Smooth muscle cell (in vitro differentiated cells): ENCODE results near the gene PHF19. TPM values are rescaled to one million over a fixed set of nuclear protein-coding genes. Genes with fewer than 3 reads are reported as not detected.

ENCODE experiments used
- DNase-seq: peaks from one replicate; lab custom pipeline; 2025; ENCODE audit not compliant: unreplicated experiment; lab: John Stamatoyannopoulos, UW
- H2AFZ ChIP-seq: fragments of 200-600 bp; sonication (generic); 2 replicates; pipeline ENCODE4 v1.6.0; 2016; ENCODE audit warnings: antibody characterized with exemption, low read depth, mild to moderate bottlenecking
- H3F3A ChIP-seq: fragments of 200-600 bp; sonication (generic); 2 replicates; pipeline ENCODE4 v1.6.0; 2017; ENCODE audit warnings: antibody characterized with exemption, low read depth
- H3K27ac ChIP-seq: fragments of 200-600 bp; sonication (generic); 2 replicates; pipeline ENCODE4 v1.5.1; 2016; ENCODE audit warnings: low read depth, mild to moderate bottlenecking
- H3K27me3 ChIP-seq: fragments of 200-600 bp; sonication (generic); 2 replicates; pipeline ENCODE4 v1.6.1; 2016; ENCODE audit warnings: low read depth, mild to moderate bottlenecking
- H3K36me3 ChIP-seq: fragments of 200-600 bp; sonication (generic); 2 replicates; pipeline ENCODE4 v1.5.1; 2016; ENCODE audit warnings: low read depth
- H3K4me1 ChIP-seq: fragments of 200-600 bp; sonication (generic); 2 replicates; pipeline ENCODE4 v1.5.1; 2016; ENCODE audit warnings: low read depth
- H3K4me2 ChIP-seq: fragments of 200-600 bp; sonication (generic); 2 replicates; pipeline ENCODE4 v1.6.0; 2016; ENCODE audit warnings: mild to moderate bottlenecking
- H3K4me3 ChIP-seq: fragments of 200-600 bp; sonication (generic); 2 replicates; pipeline ENCODE4 v1.5.1; 2016; ENCODE audit warnings: mild to moderate bottlenecking
- H3K79me2 ChIP-seq: fragments of 200-600 bp; sonication (generic); 2 replicates; pipeline ENCODE4 v1.6.0; 2016; ENCODE audit warnings: low read depth, mild to moderate bottlenecking
- H3K9ac ChIP-seq: fragments of 200-600 bp; sonication (generic); 2 replicates; pipeline ENCODE4 v1.6.0; 2016; ENCODE audit warnings: low read depth
- H3K9me3 ChIP-seq: fragments of 200-600 bp; sonication (generic); replicated peaks from 2 replicates; pipeline ENCODE4 v1.5.1; 2016; ENCODE audit warnings: low read depth
- H4K20me1 ChIP-seq: fragments of 200-600 bp; sonication (generic); 2 replicates; pipeline ENCODE4 v1.6.0; 2016; ENCODE audit warnings: low read depth
- WGBS: methylation state at CpG from one replicate; pipeline ENCODE4 v1.1.7; 2016; ENCODE audit warnings: low lambda C conversion rate; 5-methylcytosine and 5-hydroxymethylcytosine counted together
- polyA plus RNA-seq: library from polyadenylated mRNA; unstranded; fragments of >200 nt; fragmentation: Nextera tagmentation; extraction: Ambion mirVana; gene quantifications from 2 replicates; pipeline ENCODE4 v1.2.1, GENCODE V29; 2016
- total RNA-seq: library from RNA; depleted of rRNA; stranded (reverse); fragments of >200 nt; gene quantifications from 2 replicates; pipeline ENCODE4 v1.2.3, GENCODE V29; 2014
- TF ChIP-seq, protein P1 (sequence below): fragments of 200-600 bp; sonication (generic); IDR thresholded peaks from 2 replicates; pipeline ENCODE4 v1.5.1; 2017; ENCODE audit warnings: borderline replicate concordance, mild to moderate bottlenecking, antibody characterized with exemption; ENCODE audit not compliant: insufficient read depth, poor library complexity, severe bottlenecking

Gene PHF19
- total and polyA plus RNA-seq, 2 experiments from 2014 or later = 14.1 to 19.3 TPM

DNA sequence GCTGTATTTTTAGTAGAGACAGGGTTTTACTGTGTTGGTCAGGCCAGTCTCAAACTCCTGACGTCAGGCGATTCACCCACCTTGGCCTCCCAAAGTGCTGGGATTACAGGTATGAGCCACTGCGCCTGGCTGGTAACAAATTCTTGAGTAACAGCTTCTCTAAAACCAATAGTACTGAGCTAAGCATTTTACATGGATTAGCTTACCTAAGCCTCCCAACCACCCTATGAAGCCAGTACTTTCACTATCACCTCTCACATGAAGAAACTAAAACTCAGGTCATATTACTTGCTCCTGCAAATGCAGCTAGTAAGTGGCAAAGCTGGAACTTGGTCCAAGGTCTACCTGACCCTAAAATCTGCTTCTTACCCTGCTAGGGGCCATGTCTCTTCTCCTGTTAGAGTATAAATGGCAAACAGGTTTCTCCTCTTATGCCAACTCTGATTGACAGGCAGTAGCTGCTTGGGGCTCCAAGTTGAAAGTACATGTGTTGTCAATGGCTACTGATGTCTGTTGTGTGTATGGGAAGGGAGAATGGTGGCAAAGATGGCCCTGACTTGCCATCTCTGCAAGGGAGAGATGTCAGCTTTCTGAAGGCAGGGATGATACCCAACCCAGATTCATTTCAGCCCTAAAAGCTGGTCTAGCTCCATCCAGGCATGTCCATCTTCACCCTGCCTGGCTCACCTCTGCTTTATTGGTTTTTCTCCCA lies 4.0 kb downstream of the PHF19 start:
- Histone ChIP-seq H4K20me1 (no peaks in the 10 kb centered on the region), H3K4me3 (no peak overlapping the region), H3K79me2 (no peaks in the 10 kb centered on the region), H3F3A (no peaks in the 10 kb centered on the region), H2AFZ (no peak overlapping the region), H3K9ac (no peak overlapping the region), H3K27ac (no peak overlapping the region), H3K36me3 (no peaks in the 10 kb centered on the region), H3K4me2 (no peak overlapping the region), H3K4me1 (peaks cover 5% of the 10 kb centered on the region), H3K9me3 (no peaks in the 10 kb centered on the region), H3K27me3 (no peaks in the 10 kb centered on the region)
- TF ChIP-seq, protein P1, sequence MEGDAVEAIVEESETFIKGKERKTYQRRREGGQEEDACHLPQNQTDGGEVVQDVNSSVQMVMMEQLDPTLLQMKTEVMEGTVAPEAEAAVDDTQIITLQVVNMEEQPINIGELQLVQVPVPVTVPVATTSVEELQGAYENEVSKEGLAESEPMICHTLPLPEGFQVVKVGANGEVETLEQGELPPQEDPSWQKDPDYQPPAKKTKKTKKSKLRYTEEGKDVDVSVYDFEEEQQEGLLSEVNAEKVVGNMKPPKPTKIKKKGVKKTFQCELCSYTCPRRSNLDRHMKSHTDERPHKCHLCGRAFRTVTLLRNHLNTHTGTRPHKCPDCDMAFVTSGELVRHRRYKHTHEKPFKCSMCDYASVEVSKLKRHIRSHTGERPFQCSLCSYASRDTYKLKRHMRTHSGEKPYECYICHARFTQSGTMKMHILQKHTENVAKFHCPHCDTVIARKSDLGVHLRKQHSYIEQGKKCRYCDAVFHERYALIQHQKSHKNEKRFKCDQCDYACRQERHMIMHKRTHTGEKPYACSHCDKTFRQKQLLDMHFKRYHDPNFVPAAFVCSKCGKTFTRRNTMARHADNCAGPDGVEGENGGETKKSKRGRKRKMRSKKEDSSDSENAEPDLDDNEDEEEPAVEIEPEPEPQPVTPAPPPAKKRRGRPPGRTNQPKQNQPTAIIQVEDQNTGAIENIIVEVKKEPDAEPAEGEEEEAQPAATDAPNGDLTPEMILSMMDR = no peak
- DNase-seq = no peak
- 91% methylated on average over 3 of the region's 3 CpGs for WGBS

DNA sequence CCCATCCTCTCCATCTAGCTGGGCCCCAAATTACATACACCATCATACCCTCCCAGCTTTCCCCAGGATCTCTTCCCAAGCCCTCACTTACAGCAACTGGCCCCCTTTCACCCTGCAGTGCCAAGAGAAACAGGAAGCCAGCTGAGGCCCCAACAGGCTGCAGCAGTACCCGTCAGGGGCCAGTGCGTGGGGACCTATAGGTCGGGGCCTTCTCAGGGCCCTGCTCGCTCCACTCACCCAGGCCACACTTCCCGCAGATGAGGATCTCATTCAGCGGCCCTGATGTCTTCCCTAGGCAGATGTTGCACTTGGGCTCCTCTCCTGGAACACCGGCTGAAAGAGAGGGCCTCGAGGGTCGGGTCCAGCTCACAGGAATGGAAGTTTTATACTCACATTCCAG lies 6.8 kb downstream of the PHF19 start:
- Histone ChIP-seq H3K4me3 (no peak overlapping the region), H3K79me2 (no peaks in the 10 kb centered on the region), H2AFZ (no peak overlapping the region), H3K36me3 (no peaks in the 10 kb centered on the region), H3K4me2 (no peak overlapping the region), H3K27me3 (no peaks in the 10 kb centered on the region), H3F3A (no peaks in the 10 kb centered on the region), H3K4me1 (no peaks in the 10 kb centered on the region), H3K27ac (no peak overlapping the region), H3K9ac (no peak overlapping the region), H4K20me1 (no peaks in the 10 kb centered on the region), H3K9me3 (no peaks in the 10 kb centered on the region)
- no peak for DNase-seq
- 94% methylated on average over 9 of the region's 9 CpGs for whole genome bisulfite sequencing
- TF ChIP-seq, protein P1 = no peak

DNA sequence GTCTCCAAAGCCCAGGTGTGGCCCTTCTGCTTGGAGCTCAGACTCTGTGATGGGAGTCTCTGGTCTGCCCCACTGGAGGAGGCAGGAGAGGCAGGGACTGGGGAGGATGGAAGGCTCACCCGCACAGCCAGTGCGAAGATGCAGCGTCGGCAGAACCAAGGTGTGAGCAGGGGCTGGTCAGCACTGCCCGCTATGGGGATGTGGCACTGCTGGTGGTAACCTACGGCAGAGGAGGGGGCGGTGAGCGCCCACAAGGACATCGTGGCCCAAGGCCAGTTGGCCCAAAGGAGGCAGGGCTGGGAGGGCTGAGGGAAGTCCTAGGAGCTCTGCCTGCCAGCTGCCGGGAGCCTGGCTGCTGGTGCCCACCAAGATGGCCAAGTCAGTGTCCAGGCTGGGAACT lies 7.3 kb downstream of the PHF19 start:
- Histone ChIP-seq H2AFZ (no peak overlapping the region), H3K9ac (no peak overlapping the region), H3K27ac (no peak overlapping the region), H3K79me2 (no peaks in the 10 kb centered on the region), H3K9me3 (no peaks in the 10 kb centered on the region), H3K27me3 (no peaks in the 10 kb centered on the region), H3F3A (no peaks in the 10 kb centered on the region), H4K20me1 (no peaks in the 10 kb centered on the region), H3K36me3 (no peaks in the 10 kb centered on the region), H3K4me3 (no peak overlapping the region), H3K4me1 (no peaks in the 10 kb centered on the region), H3K4me2 (peak overlapping the region; percentile 86)
- over 99% methylated on average over 10 of the region's 10 CpGs for WGBS
- TF ChIP-seq, protein P1 = no peak
- no peak for DNase-seq

DNA sequence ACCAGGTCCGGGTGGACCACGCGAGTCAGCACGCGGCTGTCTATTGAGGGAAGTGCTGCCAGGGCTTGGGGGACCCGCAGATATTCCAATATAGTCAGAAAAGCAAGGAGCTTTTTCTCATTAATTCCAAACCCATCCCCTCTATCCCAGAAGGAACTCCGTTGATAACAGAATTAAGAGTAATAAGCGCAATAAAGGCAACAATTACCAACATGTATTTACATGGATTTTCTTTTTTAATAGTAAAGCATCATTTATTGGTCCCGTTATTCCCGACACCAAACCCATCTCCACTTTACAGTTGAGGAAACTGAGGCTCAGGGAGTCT lies 7.7 kb downstream of the PHF19 start:
- peak overlapping the region; percentile 86 for H3K4me2 ChIP-seq
- TF ChIP-seq, protein P1 = no peak
- H3K79me2 ChIP-seq = no peaks in the 10 kb centered on the region
- H3K27me3 ChIP-seq = no peaks in the 10 kb centered on the region
- H3F3A ChIP-seq = no peaks in the 10 kb centered on the region
- no peaks in the 10 kb centered on the region for H3K36me3 ChIP-seq
- H3K4me1 ChIP-seq = no peaks in the 10 kb centered on the region
- no peaks in the 10 kb centered on the region for H3K9me3 ChIP-seq
- peak overlapping the region; percentile 84 for H2AFZ ChIP-seq
- H3K4me3 ChIP-seq = peak overlapping the region; percentile 57
- no peaks in the 10 kb centered on the region for H4K20me1 ChIP-seq
- no peak for DNase-seq
- H3K27ac ChIP-seq = peak overlapping the region; percentile 6
- 45% methylated on average over 10 of the region's 10 CpGs for WGBS
- no peak overlapping the region for H3K9ac ChIP-seq
